ENCODE data around the gene SEC14L5.

The SEC14L5 gene

DNA sequence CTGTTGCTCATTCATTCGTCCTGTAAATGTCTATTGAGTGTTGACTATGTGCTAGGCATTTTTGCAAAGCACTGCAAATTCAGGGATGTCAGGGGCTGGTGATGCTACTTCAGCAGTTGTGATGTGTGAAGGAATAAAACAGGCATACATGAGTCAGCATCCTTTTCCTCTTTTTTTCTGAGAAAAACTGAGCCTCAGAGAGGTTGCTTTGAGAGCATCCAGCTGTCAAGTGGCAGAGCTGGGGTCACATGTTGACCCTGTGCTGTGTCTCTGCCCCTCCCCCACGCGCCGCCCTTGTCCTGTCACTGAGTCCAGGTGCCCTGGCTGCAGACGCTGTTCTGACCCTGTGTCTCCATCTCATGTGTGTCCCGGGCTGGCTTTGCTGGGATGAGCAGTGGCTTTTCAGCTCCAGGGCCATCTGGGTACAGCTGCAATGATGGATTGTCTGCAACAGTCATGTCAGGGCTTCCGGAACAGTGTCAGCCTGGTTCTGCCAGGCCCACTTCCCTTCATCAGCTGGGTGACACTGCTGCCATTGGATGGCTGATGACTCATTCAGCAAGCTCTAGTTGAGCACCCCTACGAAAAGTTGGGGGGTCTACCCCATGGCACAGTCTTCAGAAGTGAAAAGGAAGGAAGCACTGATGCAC is 14.9 kb downstream of the SEC14L5 start:
- H3K27ac ChIP-seq = no peak overlapping the region

DNA sequence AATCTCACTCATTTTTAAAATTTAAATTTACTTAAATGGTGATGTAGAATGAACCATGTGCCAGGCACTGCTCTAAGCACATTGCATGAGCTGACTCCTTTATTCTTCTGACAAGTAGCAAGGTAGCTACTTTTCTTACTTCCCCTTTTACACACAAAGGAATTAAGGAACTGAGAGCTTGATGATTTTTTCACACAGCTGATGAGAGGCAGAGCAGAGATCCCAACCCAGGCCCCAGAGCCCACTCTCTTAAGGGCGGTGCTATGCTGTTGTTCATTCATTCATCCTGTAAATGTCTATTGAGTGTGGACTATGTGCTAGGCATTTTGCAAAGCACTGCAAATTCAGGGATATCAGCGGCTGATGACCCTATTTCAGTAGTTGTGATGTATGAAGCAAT is 17.9 kb downstream of the SEC14L5 start:
- no peak for TF ChIP-seq ZFX (IDR thresholded peaks at IDR 0.05)
- no peak for TF ChIP-seq CTCF (conservative IDR thresholded peaks at IDR 0.05)
- H3K27ac ChIP-seq = no peak overlapping the region

More for the DNA sequence above, 14.9 kb downstream of the SEC14L5 start:
- no peak for TF ChIP-seq ZFX (IDR thresholded peaks at IDR 0.05)
- no peak for TF ChIP-seq CTCF (conservative IDR thresholded peaks at IDR 0.05)

- no peak for TF ChIP-seq CTCF (conservative IDR thresholded peaks at IDR 0.05)
- no peak overlapping the region for H3K27ac ChIP-seq
These were observed 18.5 kb downstream of the SEC14L5 start for GRCh38 chr16:4976611-4977145.

GRCh38 chr16:4979164-4979563 is 21.0 kb downstream of the SEC14L5 start:
- H3K27ac ChIP-seq = no peak overlapping the region
- TF ChIP-seq ZFX (IDR thresholded peaks at IDR 0.05) (no peak), CTCF (conservative IDR thresholded peaks at IDR 0.05) (no peak)

- no peak for TF ChIP-seq ZFX (IDR thresholded peaks at IDR 0.05)
- TF ChIP-seq CTCF (conservative IDR thresholded peaks at IDR 0.05) = no peak
- H3K27ac ChIP-seq = no peak overlapping the region
These were observed 21.9 kb downstream of the SEC14L5 start for GRCh38 chr16:4979736-4980660.

GRCh38 chr16:4980691-4981090 is 22.6 kb downstream of the SEC14L5 start:
- no peak overlapping the region for H3K27ac ChIP-seq
- TF ChIP-seq CTCF (conservative IDR thresholded peaks at IDR 0.05) (no peak), ZFX (IDR thresholded peaks at IDR 0.05) (no peak)

DNA sequence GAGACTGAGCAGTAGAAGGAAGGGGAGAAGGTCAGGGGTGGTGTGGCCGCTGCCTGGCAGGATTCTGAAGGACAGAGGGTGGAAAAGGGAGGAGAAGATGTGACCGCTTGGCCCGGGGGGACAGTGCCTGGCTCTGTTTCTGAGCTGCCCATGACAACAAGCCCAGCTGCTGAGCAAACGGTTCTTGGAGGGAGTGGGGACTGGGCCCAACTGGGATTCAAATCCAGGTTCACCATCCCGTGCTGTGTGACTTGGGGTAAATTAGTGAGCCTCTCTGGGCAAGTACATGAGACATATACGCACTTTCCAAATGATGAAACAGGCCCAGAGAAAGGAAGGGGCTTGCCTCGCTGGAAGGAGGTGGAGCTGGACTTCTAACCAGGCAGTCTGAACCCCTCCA is 23.3 kb downstream of the SEC14L5 start:
- TF ChIP-seq CTCF (conservative IDR thresholded peaks at IDR 0.05) (no peak), ZFX (IDR thresholded peaks at IDR 0.05) (no peak)
- H3K27ac ChIP-seq = no peak overlapping the region
